RWPE2 (cell line): ENCODE results near the gene HIC2.

Experiments
- ATAC-seq: fragments of 200-7000 bp; cut with Tn5 transposase; 3 replicates; pipeline ENCODE4 v1.9.1; 2021; ENCODE audit warnings: low read depth
- DNase-seq: peaks from one replicate; pipeline ENCODE4 v3.0.0-alpha.2; 2020; ENCODE audit warnings: low spot score
- H3K27ac ChIP-seq: fragments of 450-650 bp; 2 replicates; pipeline ENCODE4 v1.5.1; 2017; ENCODE audit warnings: mild to moderate bottlenecking; ENCODE audit not compliant: poor library complexity, severe bottlenecking
- H3K27me3 ChIP-seq: fragments of 250-450 bp; sonication (Bioruptor Pico); 2 replicates; pipeline ENCODE4 v1.5.1; 2021; ENCODE audit warnings: mild to moderate bottlenecking, moderate library complexity; ENCODE audit not compliant: insufficient read depth, poor library complexity, severe bottlenecking
- H3K36me3 ChIP-seq: fragments of 250-450 bp; sonication (Bioruptor Pico); 2 replicates; pipeline ENCODE4 v1.5.1; 2020; ENCODE audit warnings: low read depth, mild to moderate bottlenecking, moderate library complexity
- H3K4me1 ChIP-seq: fragments of 250-450 bp; sonication (Bioruptor Pico); 2 replicates; pipeline ENCODE4 v1.5.1; 2021; ENCODE audit warnings: mild to moderate bottlenecking, moderate library complexity; ENCODE audit not compliant: insufficient read depth, poor library complexity, severe bottlenecking
- H3K4me3 ChIP-seq: fragments of 250-450 bp; sonication (Bioruptor Pico); 2 replicates; pipeline ENCODE4 v1.5.1; 2021; ENCODE audit warnings: mild to moderate bottlenecking, moderate library complexity; ENCODE audit not compliant: severe bottlenecking
- H3K9me3 ChIP-seq: fragments of 250-450 bp; sonication (Bioruptor Pico); 2 replicates; pipeline ENCODE4 v1.5.1; 2021; ENCODE audit warnings: mild to moderate bottlenecking, moderate library complexity; ENCODE audit not compliant: severe bottlenecking
- TF ChIP-seq, protein P1 (sequence below): fragments of 450-650 bp; IDR thresholded peaks from one replicate; pipeline ENCODE4 v1.5.1; 2017; ENCODE audit warnings: mild to moderate bottlenecking, moderate library complexity; ENCODE audit not compliant: poor library complexity, severe bottlenecking

The HIC2 gene

DNA sequence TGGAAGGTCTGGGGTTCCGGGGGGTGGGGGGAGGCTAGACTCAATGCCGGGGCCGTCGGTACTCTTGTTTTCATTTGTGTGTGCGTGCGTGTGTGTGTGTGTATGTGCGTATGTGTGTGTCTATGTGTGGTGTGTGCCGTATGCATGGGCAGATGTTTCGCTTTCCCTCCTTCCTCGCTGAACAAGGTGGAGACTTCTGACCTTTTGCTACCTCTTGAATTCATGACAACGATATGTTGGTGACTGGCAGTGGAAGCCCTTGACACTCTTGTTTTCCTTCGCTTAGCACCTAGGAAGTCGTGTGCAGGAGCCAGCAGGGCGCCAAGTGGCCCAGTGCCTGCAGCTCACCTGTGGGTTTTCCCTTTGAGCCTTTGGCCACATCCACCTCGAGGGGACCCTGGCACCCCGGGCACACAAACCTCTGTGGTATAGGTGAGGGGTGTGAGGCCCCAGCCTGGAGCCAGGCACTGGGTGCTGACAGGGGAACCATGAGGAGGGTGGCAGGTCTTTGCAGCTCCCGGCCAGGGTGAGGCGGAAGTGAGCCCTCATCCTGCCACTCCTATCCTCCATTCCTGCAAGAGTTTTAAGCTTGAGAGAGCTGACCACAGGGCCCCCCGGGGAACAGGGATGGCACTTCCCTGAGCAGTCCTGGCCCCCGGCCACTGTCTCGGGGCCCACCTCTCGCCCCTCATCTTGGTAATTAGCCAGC, 30.7 kb downstream of the HIC2 start:
- no peaks in the 10 kb centered on the region for H3K36me3 ChIP-seq
- no peaks in the 10 kb centered on the region for H3K27me3 ChIP-seq
- TF ChIP-seq, protein P1, sequence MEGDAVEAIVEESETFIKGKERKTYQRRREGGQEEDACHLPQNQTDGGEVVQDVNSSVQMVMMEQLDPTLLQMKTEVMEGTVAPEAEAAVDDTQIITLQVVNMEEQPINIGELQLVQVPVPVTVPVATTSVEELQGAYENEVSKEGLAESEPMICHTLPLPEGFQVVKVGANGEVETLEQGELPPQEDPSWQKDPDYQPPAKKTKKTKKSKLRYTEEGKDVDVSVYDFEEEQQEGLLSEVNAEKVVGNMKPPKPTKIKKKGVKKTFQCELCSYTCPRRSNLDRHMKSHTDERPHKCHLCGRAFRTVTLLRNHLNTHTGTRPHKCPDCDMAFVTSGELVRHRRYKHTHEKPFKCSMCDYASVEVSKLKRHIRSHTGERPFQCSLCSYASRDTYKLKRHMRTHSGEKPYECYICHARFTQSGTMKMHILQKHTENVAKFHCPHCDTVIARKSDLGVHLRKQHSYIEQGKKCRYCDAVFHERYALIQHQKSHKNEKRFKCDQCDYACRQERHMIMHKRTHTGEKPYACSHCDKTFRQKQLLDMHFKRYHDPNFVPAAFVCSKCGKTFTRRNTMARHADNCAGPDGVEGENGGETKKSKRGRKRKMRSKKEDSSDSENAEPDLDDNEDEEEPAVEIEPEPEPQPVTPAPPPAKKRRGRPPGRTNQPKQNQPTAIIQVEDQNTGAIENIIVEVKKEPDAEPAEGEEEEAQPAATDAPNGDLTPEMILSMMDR, result no peak
- ATAC-seq, result no peak
- no peak overlapping the region for H3K27ac ChIP-seq
- no peaks in the 10 kb centered on the region for H3K9me3 ChIP-seq
- H3K4me3 ChIP-seq, result no peak overlapping the region
- H3K4me1 ChIP-seq, result no peaks in the 10 kb centered on the region
- DNase-seq, result peak; percentile 33

DNA sequence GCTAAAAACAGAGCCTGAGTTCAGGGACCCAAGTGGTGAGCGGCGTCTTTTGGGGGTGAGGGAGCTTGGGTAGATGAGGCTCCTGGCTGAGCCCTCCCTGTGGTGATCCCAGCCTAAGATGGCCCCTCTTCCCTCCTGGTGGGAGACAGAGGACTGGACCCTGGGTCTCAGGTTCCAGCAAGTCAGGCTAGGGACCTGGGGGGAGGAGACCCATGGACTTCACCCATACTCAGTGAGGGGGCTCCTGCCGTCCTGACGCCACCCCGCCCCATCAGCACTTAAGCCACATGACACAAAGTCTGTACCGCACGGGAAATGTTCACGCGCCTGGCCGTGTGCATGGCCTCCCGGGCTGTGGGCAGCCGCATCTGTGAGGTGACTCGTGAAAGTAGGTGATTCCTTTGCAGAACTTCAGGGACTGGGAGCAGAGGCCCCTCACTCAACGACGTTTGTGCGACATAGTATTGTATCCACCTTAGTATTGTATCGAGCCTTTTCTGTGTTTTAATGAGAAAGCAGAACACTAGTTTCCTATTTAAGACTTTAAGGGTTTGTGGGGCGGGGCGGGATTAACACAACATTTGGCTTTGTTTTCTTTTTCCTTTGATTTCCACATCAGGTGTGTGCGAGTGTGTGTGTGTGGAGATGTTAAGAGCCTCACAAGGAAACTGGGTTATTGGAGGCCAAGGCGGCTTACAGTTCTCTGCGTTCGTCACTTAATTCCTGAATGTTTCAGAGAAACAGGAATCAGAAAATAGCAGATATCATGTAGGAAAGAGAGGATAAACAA, 31.7 kb downstream of the HIC2 start:
- Histone ChIP-seq H3K27me3 (no peaks in the 10 kb centered on the region), H3K9me3 (no peaks in the 10 kb centered on the region), H3K27ac (no peak overlapping the region), H3K4me1 (no peaks in the 10 kb centered on the region), H3K4me3 (no peak overlapping the region), H3K36me3 (no peaks in the 10 kb centered on the region)
- no peak for ATAC-seq
- DNase-seq, result peak; percentile 38
- TF ChIP-seq, protein P1, result no peak

DNA sequence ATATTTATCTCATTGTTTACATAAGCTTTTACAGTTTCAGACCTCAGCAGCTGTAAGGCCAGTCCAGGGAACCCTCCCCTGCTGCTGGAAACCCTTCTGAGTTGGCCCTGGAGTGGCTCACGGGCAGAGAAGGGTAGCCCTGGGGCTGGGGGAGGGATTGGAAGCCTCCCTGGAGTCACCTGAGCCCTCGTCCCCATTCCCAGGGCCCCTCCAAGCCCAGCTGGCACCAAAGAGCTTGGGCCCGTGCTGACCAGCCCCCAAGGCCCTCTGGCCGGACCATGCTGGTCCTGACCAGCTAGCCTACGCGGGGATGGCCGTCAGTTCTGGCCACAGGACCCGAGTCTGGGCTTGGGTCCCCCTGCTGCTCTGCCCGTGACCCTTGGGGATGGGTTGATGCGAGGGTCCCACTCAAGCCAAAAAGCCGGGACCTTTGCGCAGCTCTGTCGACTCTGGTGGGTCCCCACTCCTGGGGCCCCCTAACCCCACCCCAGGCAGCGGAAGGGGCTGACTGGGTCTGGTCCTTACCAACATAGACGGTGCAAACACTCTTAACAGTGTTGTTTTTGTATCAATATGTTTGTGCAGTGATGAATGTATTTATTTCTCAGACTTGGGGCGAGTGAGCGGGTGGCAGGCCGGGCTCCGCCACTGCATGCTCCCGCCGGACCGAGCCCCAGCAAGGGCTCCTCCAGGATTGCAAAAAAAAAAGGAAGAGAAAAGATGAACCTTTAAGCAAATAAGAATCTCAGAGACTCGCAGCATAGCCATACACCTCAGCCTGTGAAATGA, 32.6 kb downstream of the HIC2 start:
- H3K9me3 ChIP-seq, result no peaks in the 10 kb centered on the region
- no peak overlapping the region for H3K27ac ChIP-seq
- no peak overlapping the region for H3K4me3 ChIP-seq
- TF ChIP-seq, protein P1, result no peak
- H3K4me1 ChIP-seq, result no peaks in the 10 kb centered on the region
- peak; percentile 41 for DNase-seq
- no peak for ATAC-seq
- H3K36me3 ChIP-seq, result no peaks in the 10 kb centered on the region
- H3K27me3 ChIP-seq, result no peaks in the 10 kb centered on the region

DNA sequence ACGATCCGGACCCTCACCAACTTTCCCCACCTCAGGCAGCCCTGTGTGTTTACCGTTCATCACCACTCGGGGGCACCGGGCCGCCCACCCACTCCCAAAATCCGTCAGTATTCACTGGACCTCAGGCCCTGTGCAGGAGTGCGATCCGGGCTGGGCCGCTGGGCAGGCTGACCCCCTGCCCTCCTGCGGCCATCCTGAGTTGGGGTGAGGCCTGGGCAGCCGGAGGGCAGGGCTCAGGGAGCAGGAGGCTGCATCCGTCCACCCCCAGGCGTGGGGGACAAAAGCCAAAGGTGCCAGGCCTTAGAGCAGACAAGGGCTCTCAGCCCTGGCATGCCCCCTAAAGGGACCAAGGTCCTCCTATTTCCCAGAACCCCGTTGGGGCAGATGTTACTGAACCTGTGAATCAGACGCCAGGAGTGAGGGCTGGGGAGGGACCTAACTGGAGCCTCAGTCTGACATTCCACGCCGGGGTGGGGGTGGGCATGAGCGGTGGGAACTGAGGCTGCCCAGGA, 33.2 kb downstream of the HIC2 start:
- no peaks in the 10 kb centered on the region for H3K4me1 ChIP-seq
- no peaks in the 10 kb centered on the region for H3K9me3 ChIP-seq
- no peak overlapping the region for H3K27ac ChIP-seq
- DNase-seq (peak; percentile 34), ATAC-seq (no peak)
- H3K4me3 ChIP-seq, result no peak overlapping the region
- TF ChIP-seq, protein P1, result no peak
- no peaks in the 10 kb centered on the region for H3K36me3 ChIP-seq
- H3K27me3 ChIP-seq, result no peaks in the 10 kb centered on the region
